Fibroblast of the aortic adventitia (primary cell): ENCODE data around the gene ZBTB40. TPM values are rescaled to one million over a fixed set of nuclear protein-coding genes. Genes with fewer than 3 reads are reported as not detected.

Source experiments
- DNase-seq: peaks from one replicate; pipeline ENCODE4 v3.0.0-alpha.2; 2010; ENCODE audit warnings: low read depth
- H3K4me3 ChIP-seq: 2 replicates; pipeline ENCODE4 v1.5.1; 2011; ENCODE audit warnings: low read depth, mild to moderate bottlenecking, control low read depth, low read length, moderate library complexity
- total RNA-seq: library from RNA; depleted of rRNA; stranded (reverse); fragments of >200 nt; gene quantifications from 2 replicates; pipeline ENCODE4 v1.2.3, GENCODE V29; 2012; ENCODE audit warnings: low replicate concordance
- TF ChIP-seq, protein P1 (sequence below): IDR thresholded peaks from 2 replicates; pipeline ENCODE4 v1.5.1; 2011; ENCODE audit warnings: mild to moderate bottlenecking, low read length, control low read depth, inconsistent platforms; ENCODE audit not compliant: insufficient read depth

The ZBTB40 gene
- total RNA-seq, 1 donor, result 10.0 TPM

DNA sequence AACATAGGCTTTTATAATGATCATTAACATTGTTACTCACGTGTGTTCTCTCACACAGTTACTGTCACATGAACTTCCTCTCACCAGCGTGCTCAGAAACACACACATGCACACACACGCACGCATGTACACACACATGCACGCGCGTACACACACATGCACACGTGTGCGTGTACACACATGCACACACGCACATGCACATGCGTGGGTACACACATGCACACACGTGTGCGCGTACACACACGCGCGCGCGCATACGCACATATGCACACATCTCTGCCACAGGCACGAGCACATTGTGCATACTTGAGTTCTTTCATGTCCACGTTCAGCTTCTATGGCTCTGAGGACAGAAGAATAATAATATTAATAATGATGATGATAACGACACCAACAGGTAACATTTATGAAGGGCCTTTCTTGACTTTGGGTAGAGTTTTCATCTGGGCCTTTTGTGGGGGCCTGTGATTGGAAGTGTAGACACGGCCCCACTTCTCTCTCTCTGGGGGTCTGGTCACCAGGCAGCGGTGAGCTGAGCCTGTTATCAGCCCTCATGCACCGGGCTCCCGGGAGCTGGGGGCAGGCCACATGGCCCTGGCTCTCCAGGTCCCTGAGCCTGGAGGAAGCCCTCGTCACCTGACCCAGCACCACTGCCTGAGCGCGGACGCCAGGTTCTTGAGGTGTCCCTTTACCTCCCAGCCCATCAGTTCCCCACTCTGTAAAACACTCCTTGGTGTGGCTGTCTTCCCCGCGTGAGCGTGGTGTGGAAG lies 118.7 kb downstream of the ZBTB40 start:
- no peak for DNase-seq
- H3K4me3 ChIP-seq, result no peak overlapping the region
- TF ChIP-seq, protein P1, sequence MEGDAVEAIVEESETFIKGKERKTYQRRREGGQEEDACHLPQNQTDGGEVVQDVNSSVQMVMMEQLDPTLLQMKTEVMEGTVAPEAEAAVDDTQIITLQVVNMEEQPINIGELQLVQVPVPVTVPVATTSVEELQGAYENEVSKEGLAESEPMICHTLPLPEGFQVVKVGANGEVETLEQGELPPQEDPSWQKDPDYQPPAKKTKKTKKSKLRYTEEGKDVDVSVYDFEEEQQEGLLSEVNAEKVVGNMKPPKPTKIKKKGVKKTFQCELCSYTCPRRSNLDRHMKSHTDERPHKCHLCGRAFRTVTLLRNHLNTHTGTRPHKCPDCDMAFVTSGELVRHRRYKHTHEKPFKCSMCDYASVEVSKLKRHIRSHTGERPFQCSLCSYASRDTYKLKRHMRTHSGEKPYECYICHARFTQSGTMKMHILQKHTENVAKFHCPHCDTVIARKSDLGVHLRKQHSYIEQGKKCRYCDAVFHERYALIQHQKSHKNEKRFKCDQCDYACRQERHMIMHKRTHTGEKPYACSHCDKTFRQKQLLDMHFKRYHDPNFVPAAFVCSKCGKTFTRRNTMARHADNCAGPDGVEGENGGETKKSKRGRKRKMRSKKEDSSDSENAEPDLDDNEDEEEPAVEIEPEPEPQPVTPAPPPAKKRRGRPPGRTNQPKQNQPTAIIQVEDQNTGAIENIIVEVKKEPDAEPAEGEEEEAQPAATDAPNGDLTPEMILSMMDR, result no peak

DNA sequence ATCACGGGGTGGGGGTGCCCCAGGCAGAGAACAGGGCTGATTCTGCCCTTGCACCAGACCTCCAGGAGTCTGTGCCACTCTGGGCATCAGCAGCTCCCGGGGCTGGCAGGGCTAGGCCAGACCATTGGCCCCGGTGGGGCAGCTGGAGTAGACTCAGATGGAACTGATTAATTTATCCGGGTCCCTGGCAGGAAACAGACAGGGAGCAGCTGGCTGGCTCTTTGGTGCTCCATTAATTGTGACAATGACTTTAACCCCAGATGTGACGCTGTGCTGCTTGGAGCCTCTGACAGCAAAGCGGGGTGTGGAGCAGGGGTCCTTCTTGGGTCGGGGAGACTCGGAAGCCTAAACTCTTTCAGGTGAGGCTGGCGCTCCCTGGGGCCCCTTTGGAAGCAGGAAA lies 121.2 kb downstream of the ZBTB40 start:
- no peak overlapping the region for H3K4me3 ChIP-seq
- DNase-seq, result no peak
- TF ChIP-seq, protein P1, result no peak

DNA sequence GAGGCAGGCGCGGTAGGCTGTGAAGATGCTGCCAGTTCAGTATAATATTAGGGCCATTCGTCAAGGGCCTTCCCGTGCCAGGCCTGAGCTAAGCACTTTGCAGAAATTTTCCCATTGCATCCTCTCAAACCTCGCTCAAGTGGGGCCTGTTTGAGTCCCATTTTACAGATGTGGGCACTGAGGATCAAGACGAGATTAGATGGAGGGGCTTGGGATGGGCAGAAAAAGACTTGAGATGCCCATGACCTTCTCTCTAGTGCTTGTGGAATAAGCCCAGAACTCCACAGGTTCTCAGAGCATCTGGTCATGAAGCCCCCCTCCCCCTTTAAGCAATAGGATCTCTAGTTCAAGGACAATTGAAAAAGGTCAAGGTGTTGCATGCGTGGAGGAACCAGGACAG lies 121.6 kb downstream of the ZBTB40 start:
- TF ChIP-seq, protein P1, result no peak
- no peak overlapping the region for H3K4me3 ChIP-seq
- no peak for DNase-seq

DNA sequence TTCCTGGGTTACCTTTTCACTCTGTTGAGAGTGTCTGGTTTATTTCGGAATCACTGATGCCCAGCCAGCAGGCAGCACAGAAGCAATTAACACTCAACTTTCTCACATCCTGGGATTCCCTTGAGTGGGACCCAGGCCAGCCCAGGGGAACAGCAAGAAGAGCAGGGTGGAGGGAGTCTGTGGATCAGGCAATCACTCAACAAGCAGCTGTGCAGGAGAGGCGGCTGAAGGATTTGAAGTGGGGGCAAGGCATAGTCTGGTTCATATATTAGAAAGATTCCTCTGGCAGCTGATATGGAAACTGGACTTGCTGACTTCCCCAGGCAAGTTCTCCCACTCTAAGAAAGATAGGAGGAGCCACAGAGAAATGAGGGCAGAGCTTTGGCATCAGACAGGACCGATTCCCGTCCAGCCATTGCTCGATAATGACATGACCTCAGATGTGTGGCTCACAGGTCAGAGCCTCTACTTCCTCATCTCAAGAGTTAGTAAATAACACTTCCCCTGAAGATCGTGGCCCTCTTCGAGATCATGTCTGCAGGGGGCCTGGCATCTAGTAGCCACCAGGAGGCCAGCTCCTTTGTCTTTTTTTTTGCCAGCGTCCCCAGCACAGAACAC lies 124.0 kb downstream of the ZBTB40 start:
- TF ChIP-seq, protein P1, result no peak
- DNase-seq, result no peak

DNA sequence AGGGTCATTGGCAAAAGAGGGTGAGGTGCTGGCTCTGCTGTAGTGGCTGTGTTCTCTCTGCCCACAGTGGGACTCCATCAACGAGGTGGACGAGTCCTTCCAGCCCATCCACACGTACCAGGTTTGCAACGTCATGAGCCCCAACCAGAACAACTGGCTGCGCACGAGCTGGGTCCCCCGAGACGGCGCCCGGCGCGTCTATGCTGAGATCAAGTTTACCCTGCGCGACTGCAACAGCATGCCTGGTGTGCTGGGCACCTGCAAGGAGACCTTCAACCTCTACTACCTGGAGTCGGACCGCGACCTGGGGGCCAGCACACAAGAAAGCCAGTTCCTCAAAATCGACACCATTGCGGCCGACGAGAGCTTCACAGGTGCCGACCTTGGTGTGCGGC lies 124.5 kb downstream of the ZBTB40 start:
- DNase-seq, result no peak
- TF ChIP-seq, protein P1, result no peak
- H3K4me3 ChIP-seq, result no peak overlapping the region

More for the DNA sequence above, 124.0 kb downstream of the ZBTB40 start:
- no peak overlapping the region for H3K4me3 ChIP-seq

DNA sequence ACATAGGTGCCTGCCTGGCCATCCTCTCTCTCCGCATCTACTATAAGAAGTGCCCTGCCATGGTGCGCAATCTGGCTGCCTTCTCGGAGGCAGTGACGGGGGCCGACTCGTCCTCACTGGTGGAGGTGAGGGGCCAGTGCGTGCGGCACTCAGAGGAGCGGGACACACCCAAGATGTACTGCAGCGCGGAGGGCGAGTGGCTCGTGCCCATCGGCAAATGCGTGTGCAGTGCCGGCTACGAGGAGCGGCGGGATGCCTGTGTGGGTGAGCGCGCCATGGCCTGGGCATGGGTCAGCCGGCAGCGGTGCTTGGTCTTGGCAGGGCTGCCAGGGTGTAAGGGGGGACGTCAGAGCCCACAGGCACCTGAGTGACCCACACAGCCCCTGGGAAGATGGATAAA lies 125.0 kb downstream of the ZBTB40 start:
- H3K4me3 ChIP-seq, result no peak overlapping the region
- TF ChIP-seq, protein P1, result no peak
- DNase-seq, result no peak
